Inflammatory macrophage treated with lipopolysaccharide for 4 hours (primary cell): ENCODE data around the gene UQCRH.
"Not testable (repeated sequence)": the region's sequence is repeated elsewhere in the genome, so short reads cannot be mapped to it uniquely, and the experiment has no call there.

Experiments
- DNase-seq: peaks from one replicate; pipeline ENCODE4 v3.0.0-alpha.2; 2020

Gene UQCRH

DNA sequence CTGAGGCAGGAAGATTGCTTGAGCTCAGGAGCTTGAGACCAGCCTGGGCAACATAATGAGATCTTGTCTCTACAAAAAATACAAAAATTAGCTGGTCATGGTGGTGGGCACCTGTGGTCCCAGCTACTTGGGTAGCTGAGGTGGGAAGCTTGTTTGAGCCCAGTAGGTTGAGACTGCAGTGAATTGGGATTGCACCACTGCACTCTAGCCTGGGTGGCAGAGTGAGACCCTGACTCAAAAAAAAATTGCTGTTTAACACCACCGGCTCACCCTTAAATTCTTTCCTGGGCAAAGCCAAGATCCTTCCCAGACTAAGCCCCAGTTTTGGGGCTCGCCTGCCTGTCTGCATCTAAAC is 30.5 kb downstream of the UQCRH start:
- no peak for DNase-seq

DNA sequence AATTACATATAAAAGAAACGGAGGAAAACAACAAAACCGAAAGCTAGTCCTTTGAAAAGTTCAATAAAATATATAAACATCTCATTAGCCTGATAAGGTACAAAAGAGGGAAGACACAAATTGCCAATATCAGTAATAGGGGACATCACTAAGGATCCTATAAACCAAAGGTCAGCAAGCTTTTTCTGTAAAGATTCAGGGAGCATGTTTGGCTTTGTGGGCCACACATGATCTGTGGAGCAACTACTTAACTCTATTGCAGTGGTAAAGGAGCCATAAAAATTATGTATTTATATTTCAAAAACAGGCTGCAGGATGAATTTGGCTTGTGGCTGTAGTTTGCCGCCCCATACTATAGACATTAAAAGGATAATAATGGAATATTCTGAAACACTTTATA is 31.6 kb downstream of the UQCRH start:
- DNase-seq: no peak

DNA sequence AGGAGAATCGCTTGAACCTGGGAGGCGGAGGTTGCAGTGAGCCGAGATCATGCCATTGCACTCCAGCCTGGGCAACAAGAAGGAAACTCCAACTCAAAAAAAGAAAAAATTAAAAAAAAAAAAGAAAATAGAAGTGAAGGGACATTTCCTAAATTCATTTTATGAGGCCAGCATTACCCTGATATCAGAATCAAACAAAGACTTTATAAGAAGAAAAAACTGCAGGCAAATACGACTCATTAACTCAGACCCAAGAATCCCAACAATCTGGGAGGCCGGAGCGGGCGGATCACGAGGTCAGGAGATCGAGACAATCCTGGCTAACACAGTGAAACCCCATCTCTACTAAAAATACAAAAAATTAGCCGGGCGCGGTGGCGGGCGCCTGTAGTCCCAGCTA is 33.9 kb downstream of the UQCRH start:
- DNase-seq: not testable (repeated sequence)

DNA sequence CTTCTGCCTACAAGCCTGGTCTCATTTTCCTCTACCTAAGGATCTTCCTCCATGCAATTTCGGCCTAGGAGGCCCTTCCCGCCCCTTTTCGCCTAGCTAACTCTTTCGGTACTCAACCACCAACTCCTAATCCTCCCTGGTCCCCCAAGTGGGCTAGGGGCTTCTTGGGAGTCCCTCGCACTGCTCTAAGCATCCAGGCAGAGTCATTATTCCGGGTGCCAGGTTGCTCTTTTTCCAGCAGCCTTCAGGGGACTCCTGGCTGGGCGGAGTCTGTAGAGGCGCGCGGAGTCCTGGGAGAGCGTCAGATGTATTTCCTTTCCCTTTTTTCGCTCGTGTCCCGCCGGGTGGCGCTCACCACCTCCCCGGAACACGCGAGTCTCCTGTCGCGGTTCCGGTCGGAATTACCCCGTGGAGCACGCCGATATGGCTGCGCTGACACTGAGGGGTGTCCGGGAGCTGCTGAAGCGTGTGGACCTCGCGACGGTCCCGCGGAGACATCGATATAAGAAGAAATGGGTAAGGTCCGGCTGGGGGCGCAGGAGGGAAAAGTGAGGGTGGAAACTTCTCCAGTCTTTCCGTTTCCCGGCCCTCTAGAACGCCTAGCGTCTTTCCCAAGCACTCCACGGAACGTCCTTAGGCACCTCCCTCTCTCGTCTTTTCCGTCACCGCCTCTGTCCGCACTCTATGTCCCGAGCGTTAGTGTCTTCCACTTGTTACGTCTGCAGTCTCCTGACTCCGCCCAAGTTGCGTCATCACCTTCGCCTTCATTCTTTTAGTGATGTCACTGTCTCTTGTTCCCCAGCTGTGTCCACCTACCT is 37.1 kb downstream of the UQCRH start, which contains the start of gene NSUN4:
Gene NSUN4 (plus strand): TSS at position 404 of the 818 bp plus-strand sequence. CDS start 20 bp downstream, at position 424.
- peak; percentile 96 for DNase-seq

DNA sequence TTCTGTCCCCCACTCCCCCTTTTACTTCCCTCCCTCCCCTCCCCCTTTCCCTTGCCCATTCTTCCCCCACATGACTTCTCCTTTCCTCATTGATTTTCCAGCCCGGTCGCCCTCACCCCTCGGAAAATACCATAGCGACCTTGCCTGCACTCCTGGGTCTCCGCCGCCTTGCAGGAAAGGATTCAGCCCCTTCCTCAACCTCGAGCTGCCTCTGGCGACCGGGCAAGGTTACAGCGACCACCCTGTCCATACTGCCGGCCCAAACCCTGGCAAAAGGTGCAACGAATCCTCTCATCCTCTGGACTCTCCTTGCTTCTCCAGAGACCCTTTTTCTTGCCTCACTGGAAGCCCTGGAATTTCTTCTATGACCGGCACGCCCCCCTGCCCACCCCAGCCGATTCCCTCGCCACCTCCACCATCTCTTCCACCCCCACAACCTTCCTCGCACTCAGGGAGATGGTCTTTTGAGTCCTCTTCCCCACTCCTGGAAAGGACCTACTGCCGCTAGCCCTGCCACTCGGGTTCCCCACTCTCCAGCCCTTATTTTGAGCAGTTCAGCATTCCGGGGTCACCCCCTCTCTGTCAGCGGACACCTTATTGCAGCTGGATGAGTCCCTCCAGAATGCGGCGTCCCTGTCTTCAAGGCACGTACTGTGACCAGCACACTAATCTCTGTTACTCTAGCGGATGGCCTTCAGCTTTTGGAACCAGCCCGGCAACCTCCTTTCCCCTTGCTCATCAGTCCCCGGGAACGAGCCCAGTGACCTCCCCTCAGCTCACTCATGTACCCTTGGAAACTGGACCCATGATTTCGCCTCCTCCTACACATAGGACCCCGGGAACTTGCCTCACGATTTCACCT is 38.0 kb downstream of the UQCRH start:
- DNase-seq: no peak

DNA sequence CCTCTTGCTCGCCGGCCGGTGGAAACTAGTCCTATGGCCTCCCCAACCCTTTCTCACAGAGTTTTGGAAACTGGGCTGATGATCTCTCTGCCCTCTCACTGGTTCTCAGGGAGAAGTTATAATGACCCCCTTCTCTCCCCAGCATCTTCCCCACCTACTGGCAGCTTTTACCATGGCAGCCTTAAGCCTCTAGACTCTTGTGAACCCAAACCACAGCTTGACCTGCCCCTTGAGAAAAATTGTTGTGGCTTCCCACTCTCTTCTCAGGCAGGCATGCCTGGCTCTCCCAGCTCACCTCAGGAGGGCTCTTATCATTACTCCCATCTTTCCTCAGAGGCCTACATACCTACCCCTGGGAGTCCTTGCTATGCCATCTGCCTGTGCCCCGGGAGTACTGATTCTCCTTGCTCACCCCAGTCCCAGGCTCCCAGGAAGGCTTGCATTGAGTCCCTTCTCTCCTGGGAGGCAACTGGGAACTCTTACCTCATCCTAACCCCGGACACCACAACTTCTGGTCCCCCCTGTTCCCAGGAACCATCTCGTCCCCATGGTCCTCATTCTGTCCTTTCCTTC is 38.7 kb downstream of the UQCRH start:
- DNase-seq: peak; percentile 16

DNA sequence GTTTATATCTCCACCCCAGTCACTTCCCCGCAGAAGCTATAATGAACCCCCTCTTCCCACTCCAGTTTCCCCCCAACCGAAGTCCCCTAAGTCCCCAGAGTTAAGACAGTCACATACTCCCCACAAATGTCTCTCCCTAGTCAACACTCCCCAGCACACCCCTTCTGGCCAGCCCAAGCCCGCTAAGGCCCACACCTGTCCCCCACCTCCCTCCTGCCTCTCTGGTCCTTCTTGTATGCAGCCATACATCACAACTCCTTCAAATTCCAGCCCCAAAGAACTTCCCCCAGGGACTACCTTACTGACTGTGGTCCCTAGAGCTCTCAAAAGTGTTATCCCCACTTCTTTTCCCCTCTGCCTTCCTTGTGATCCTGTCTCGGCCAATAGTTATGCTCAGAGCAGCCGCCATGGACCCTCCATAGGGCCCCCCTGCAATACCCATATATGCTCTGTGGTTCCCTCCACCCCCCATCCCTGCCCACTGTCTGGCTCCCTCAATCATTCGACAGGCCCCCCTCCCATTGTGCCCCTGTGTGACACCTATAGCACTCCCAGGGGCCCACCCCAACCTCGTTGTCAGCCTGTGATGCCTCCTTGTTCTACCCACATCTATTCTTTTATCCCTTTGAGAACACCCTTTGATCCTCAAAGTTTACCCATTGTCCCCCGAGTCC is 39.3 kb downstream of the UQCRH start:
- DNase-seq: no peak

DNA sequence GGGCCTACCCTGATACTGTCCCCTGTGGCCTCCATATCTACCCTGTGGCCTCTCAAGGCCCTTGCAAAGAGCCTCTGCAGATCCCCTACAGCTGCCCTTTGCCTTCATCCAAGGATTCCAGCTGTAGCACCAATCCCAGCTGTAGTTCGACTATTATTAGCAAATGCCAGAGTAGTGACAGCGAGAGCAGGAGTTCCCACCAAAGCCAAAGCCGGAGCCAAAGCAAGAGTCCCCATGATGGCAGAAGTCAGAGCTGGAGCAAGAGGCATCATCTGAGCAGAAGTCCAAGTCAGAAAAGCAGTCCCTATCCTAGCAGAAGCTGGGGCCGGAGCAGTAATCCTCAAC is 39.8 kb downstream of the UQCRH start:
- no peak for DNase-seq

DNA sequence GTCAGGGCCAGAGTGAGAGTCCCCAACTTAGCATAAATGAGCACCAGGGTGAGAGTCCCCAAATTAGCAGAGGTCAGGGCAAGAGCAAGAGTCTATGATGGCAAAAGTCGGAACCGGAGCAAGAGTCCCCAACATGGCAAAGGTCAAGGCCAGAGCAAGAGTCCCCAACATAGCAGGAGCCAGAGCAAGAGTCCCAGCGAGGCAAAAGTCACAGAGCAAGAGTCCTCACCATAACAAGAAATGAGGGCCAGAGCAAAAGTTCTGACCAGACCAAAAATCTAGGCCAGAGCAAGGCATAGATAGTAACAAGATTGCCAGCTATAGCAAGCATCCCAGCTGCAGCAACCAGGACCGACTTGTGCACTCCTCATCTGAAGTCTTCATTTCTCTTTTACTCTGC is 40.2 kb downstream of the UQCRH start:
- DNase-seq: no peak

DNA sequence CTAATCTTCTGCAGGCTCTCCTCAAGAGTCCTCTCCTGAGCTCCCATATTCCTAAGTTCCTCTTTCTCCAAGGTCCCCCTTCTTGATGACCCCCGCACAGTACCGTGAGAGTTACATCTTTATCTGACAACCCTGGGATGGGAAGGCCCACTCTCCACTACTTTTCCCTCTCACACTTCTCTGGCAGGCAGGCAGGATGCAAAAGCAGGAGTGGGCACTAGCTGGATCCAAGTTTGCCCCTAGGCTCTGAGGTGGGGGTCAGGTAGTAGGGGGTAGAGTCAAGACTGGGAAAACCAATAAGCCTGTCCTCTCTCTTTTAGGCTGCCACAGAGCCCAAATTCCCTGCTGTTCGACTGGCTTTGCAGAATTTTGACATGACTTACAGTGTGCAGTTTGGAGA is 41.0 kb downstream of the UQCRH start:
- DNase-seq: no peak

DNA sequence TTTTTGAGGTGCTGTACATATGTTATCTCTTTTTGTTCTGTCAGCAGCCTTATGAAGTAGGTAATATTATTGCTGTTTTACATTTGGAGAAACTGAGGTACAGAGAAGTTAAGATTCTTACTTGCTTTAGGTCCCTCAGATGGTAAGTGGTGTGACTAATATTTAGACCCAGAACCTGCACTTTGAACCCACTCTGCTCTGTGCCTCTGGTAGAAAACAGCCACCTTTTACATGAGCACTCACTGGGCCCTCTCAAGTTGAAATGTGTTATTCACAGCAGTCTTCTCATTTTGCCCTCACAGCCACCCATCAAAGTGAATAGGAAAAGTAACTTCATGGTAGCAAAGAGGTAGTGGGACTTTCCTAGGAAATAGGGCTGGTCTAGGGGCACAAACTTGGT is 41.8 kb downstream of the UQCRH start:
- DNase-seq: no peak

DNA sequence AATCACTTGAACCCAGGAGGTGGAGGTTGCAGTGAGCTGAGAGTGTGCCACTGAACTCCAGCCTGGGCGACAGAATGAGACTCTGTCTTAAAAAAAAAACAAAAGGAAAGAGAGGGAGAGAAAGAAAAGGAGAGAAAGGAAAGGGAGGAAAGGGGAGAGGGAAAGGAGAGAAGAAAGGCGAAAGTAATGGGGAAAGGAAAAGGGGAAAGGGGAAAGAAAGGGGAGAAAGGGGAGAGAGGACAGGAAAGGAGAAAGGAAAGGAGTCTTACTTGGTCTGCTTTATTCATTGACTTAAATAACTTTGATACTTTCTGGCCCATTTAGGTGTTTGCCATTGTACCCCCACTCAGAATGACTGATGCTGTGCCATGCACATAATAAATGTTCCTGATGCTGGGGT is 48.9 kb downstream of the UQCRH start:
- DNase-seq: no peak

DNA sequence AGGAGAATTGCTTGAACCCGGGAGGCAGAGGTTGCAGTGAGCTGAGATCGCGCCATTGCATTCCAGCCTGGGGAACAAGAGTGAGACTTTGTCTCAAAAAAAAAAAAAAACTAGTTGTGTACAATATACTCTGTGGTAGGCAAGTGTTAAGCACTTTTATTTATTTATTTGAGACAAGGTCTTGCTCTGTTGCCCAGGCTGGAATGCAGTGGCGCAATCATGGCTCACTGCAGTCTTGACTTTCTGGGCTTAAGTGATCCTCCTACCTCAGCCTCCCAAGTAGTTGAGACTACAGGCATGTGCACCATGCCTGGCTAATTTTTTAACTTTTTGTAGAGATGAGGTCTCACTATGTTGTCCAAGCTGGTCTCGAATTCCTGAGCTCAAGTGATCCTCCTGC is 52.4 kb downstream of the UQCRH start:
- DNase-seq: not testable (repeated sequence)

DNA sequence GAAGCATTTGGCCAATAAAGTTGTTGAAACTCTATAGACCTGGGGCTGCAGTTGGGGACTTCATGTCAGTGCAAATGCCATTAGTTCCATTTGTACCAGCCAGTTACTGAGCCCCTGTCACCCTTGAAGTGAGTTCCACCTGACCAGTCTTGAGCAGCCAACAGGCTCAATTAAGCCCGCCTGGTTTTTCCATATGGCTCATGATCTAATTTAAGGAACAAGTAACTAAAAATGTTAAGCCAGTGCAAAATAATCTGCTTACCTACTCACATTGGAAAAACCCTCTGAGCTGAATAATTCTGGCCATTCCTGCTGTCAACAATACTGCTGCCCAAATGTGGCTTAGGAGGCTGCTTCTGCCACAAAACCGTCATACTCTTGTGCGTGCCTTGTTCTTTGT is 58.7 kb downstream of the UQCRH start:
- no peak for DNase-seq

DNA sequence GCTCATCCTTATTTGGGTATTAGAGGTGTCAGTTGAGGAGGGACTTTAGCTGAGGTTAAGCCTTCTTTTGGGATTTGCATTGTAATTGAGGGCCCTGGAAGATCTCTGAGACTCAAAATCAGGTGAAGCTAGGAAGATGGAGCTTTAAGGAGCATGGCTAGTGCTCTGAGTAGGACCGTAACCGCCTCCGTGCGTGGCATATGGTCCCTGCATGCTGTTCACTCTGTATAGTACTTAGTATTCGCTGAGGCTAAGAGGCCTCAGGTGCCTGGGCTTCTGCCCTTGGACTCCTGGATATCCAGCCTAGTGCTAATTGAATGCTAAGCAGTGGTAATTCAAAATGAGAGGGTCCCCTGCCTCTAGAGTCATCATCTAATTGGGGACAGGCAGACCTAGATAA is 59.6 kb downstream of the UQCRH start:
- no peak for DNase-seq

DNA sequence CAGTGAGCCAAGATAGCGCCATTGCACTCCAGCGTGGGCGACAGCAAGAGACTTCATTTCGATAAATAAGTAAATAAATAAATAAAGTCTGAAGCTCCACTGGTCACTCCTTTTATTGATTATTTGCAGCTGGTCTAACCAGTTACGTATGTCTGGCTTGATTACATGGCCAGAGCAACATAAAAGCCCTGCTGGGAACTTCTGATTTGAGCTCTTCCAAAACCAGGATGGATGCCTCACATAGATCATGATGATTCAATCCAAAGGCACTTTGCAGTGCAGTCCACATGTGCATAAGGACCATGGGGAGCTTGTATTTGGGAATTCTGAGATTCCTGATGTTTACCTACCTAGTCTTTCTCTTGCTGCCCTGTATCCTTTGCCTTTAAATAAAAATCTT is 61.1 kb downstream of the UQCRH start:
- DNase-seq: no peak

DNA sequence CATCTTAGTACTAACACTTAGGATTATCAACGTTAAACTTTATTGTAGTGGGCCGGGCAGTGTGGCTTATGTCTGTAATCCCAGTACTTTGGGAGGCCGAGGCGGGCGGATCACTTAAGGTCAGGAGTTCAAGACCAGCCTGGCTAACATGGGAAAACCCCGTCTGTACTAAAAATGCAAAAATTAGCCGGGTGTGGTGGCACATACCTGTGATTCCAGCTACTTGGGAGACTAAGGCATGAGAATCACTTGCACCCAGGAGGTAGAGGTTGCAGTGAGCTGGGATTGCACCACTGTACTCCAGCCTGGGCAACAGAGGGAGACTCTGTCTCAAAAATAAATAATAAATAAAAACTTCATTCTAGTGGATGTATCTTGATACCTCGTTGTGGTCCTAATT is 62.3 kb downstream of the UQCRH start:
- not testable (repeated sequence) for DNase-seq
